ENCODE data around the gene CRYGC.
A peak's percentile ranks its signal among the peaks of the same experiment; 100 is the strongest.

CRYGC gene

DNA sequence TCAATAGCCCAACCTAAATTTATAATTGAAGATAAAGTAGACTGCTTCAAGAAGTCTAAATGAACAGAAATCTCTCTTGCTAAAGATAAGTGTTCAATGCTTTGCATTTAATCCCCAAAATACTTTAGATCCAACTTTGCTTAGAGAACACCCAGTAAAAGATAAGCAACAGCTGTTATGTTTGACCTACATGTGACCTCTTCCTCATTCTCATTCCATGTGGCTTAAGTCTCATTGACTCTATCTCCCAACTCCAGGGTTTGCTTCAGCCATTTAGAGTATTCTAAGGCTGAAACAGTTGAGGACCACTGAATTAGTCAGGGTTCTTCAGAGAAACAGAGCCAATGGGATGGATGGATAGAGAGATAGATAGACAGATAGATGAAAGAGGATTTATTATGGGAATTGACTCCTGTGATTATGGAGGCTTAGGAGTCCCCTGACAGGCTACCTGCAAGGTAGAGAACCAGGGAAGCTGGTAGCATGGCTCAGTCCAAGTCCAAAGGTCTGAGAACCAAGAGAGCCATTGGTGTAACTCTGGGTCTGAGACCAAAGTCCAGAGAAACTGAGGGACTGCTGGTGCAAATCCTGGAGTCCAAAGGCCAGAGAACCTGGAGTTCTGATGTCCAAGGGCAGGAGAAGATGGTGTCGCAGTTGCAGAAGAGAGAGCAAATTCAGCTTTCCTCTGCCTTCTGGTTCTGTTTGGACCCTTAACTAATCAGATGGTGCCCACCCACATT is 37.4 kb downstream of the CRYGC start:
- peak; percentile 19 for DNase-seq

DNA sequence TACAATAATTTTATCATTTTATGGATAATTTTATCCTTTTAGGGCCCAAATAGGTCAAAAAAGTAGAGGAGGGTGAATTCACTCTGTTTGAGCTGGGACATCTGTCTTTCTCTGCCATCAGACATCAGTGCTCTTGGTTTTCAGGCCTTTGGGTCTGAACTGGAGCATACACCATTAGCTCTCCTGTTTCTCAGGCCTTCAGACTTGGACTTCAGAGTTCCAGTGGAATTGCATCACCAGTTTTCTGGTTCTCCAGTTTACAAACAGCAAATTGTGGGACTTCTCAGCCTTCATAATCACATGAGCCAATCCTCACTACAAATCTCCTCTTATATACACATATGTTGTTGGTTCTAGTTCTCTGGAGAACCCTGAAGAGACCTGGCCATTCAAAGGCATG is 39.2 kb downstream of the CRYGC start:
- DNase-seq, result no peak

DNA sequence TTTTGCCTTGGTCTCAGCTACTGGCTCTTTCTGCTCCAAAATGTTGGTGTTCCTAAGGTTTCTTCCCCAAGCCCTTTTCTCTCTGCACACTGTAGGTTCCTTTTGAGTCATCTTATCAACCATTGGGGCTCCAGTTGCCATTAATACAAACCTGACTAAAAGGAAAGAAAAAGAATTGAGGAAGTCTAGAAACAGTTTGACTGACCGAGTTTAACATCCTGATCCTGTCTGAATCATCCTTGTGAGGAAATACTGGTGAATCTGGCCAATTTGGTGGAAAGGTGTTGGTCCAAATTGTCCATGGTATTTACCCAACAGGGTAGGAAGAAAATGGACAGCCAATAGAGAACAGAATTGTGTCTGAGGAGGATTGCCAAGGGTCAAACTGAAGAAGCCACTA is 43.6 kb downstream of the CRYGC start:
- no peak for DNase-seq

DNA sequence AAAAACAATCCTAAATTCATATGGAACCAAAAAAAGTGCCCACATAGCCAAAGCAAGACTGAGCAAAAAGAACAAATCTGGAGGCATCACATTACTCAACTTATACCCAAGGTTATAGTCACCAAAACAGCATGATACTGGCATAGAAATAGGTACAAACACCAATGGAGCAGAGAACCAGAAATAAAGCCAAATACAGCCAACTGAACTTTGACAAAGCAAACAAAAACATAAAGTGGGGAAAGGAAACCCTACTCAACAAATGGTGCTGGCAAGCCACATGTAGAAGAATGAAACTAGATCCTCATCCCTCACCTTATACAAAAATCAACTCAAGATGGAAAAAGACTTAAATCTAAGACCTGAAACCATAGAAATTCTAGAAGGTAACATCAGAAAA is 45.8 kb downstream of the CRYGC start:
- no peak for DNase-seq

All from hematopoietic multipotent progenitor cell treated with erythropoietin and hydrocortisone succinate and interleukin-3 and kit ligand, for 4 days (in vitro differentiated cells).